Hepatocyte (in vitro differentiated cells): ENCODE results near the gene OST4.

Experiments used
- EZH2 ChIP-seq: fragments of 200-600 bp; sonication (generic); IDR thresholded peaks from 2 replicates; pipeline ENCODE4 v1.6.1; 2016; ENCODE audit warnings: antibody characterized with exemption, mild to moderate bottlenecking, borderline replicate concordance
- TF ChIP-seq, protein P1 (sequence below): fragments of 200-600 bp; sonication (generic); IDR thresholded peaks from 2 replicates; pipeline ENCODE4 v1.5.1; 2016; ENCODE audit warnings: antibody characterized with exemption, mild to moderate bottlenecking; ENCODE audit not compliant: poor library complexity

GRCh38 chr2:27027211-27027651, 44.2 kb downstream of the OST4 start:
- TF ChIP-seq, protein P1, sequence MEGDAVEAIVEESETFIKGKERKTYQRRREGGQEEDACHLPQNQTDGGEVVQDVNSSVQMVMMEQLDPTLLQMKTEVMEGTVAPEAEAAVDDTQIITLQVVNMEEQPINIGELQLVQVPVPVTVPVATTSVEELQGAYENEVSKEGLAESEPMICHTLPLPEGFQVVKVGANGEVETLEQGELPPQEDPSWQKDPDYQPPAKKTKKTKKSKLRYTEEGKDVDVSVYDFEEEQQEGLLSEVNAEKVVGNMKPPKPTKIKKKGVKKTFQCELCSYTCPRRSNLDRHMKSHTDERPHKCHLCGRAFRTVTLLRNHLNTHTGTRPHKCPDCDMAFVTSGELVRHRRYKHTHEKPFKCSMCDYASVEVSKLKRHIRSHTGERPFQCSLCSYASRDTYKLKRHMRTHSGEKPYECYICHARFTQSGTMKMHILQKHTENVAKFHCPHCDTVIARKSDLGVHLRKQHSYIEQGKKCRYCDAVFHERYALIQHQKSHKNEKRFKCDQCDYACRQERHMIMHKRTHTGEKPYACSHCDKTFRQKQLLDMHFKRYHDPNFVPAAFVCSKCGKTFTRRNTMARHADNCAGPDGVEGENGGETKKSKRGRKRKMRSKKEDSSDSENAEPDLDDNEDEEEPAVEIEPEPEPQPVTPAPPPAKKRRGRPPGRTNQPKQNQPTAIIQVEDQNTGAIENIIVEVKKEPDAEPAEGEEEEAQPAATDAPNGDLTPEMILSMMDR = no peak
- no peak for TF ChIP-seq EZH2
